ENCODE results near the gene TBC1D4.
"Not testable (repeated sequence)": the region's sequence is repeated elsewhere in the genome, so short reads cannot be mapped to it uniquely, and the experiment has no call there.

TBC1D4 gene

GRCh38 chr13:75371203-75371602, 110.8 kb downstream of the TBC1D4 start:
- peak; percentile 50 for DNase-seq (ENCODE audit: low read depth, low spot score)

GRCh38 chr13:75370774-75371173, 111.2 kb downstream of the TBC1D4 start:
- DNase-seq (ENCODE audit: low read depth, low spot score) = peak; percentile 57
- 0 out of 2 replicates have a peak overlapping the region, but pooled peaks have one; percentile 13 for H3K4me3 ChIP-seq (ENCODE audit: low read length)

More at GRCh38 chr13:75371203-75371602, 110.8 kb downstream of the TBC1D4 start:
- H3K4me3 ChIP-seq (ENCODE audit: low read length) = 0 out of 2 replicates have a peak overlapping the region, but pooled peaks have one; percentile 13

GRCh38 chr13:75369981-75370380, 112.0 kb downstream of the TBC1D4 start:
- H3K4me3 ChIP-seq (ENCODE audit: low read length) = no peak overlapping the region
- DNase-seq (ENCODE audit: low read depth, low spot score) = no peak

- peak; percentile 61 for DNase-seq (ENCODE audit: low read depth, low spot score)
- H3K4me3 ChIP-seq (ENCODE audit: low read length) = no peak overlapping the region
Measured at GRCh38 chr13:75368167-75368566, 113.8 kb downstream of the TBC1D4 start.

- H3K4me3 ChIP-seq (ENCODE audit: low read length) = no peak overlapping the region
- DNase-seq (ENCODE audit: low read depth, low spot score) = no peak
Measured at GRCh38 chr13:75366380-75367280, 115.3 kb downstream of the TBC1D4 start.

GRCh38 chr13:75365724-75366173, 116.2 kb downstream of the TBC1D4 start:
- DNase-seq (ENCODE audit: low read depth, low spot score) = no peak
- no peak overlapping the region for H3K4me3 ChIP-seq (ENCODE audit: low read length)

GRCh38 chr13:75364131-75364713, 117.7 kb downstream of the TBC1D4 start:
- no peak overlapping the region for H3K4me3 ChIP-seq (ENCODE audit: low read length)
- no peak for DNase-seq (ENCODE audit: low read depth, low spot score)

- no peak for DNase-seq (ENCODE audit: low read depth, low spot score)
- no peak overlapping the region for H3K4me3 ChIP-seq (ENCODE audit: low read length)
Measured at GRCh38 chr13:75363371-75363770, 118.6 kb downstream of the TBC1D4 start.

GRCh38 chr13:75362026-75362425, 119.9 kb downstream of the TBC1D4 start:
- DNase-seq (ENCODE audit: low read depth, low spot score) = no peak
- no peak overlapping the region for H3K4me3 ChIP-seq (ENCODE audit: low read length)

- no peak for DNase-seq (ENCODE audit: low read depth, low spot score)
- H3K4me3 ChIP-seq (ENCODE audit: low read length) = no peak overlapping the region
Measured at GRCh38 chr13:75360170-75360569, 121.8 kb downstream of the TBC1D4 start.

GRCh38 chr13:75359266-75359665, 122.7 kb downstream of the TBC1D4 start:
- H3K4me3 ChIP-seq (ENCODE audit: low read length) = no peak overlapping the region
- no peak for DNase-seq (ENCODE audit: low read depth, low spot score)

GRCh38 chr13:75357576-75358289, 124.2 kb downstream of the TBC1D4 start:
- peak; percentile 84 for DNase-seq (ENCODE audit: low read depth, low spot score)
- no peak overlapping the region for H3K4me3 ChIP-seq (ENCODE audit: low read length)

GRCh38 chr13:75356421-75356820, 125.5 kb downstream of the TBC1D4 start:
- no peak for DNase-seq (ENCODE audit: low read depth, low spot score)

GRCh38 chr13:75355609-75356008, 126.4 kb downstream of the TBC1D4 start:
- DNase-seq (ENCODE audit: low read depth, low spot score) = no peak
- H3K4me3 ChIP-seq (ENCODE audit: low read length) = no peak overlapping the region

More at GRCh38 chr13:75356421-75356820, 125.5 kb downstream of the TBC1D4 start:
- no peak overlapping the region for H3K4me3 ChIP-seq (ENCODE audit: low read length)

- no peak for DNase-seq (ENCODE audit: low read depth, low spot score)
- H3K4me3 ChIP-seq (ENCODE audit: low read length) = no peak overlapping the region
Measured at GRCh38 chr13:75353781-75354193, 128.2 kb downstream of the TBC1D4 start.

GRCh38 chr13:75352641-75353327, 129.2 kb downstream of the TBC1D4 start:
- DNase-seq (ENCODE audit: low read depth, low spot score) = no peak
- H3K4me3 ChIP-seq (ENCODE audit: low read length) = no peak overlapping the region

- not testable (repeated sequence) for H3K4me3 ChIP-seq (ENCODE audit: low read length); DNase-seq (ENCODE audit: low read depth, low spot score)
Measured at GRCh38 chr13:75351538-75351937, 130.4 kb downstream of the TBC1D4 start.

GRCh38 chr13:75347925-75348324, 134.0 kb downstream of the TBC1D4 start:
- DNase-seq (ENCODE audit: low read depth, low spot score) = no peak
- no peak overlapping the region for H3K4me3 ChIP-seq (ENCODE audit: low read length)

- H3K4me3 ChIP-seq (ENCODE audit: low read length) = no peak overlapping the region
- no peak for DNase-seq (ENCODE audit: low read depth, low spot score)
Measured at GRCh38 chr13:75347457-75347856, 134.5 kb downstream of the TBC1D4 start.
